ENCODE measurements around the gene TEX22. TPM values are rescaled to one million over a fixed set of nuclear protein-coding genes. Genes with fewer than 3 reads are reported as not detected.

The TEX22 gene
- total RNA-seq, 4 donors from 2014 or later: 1.3 TPM; not detected in 3

DNA sequence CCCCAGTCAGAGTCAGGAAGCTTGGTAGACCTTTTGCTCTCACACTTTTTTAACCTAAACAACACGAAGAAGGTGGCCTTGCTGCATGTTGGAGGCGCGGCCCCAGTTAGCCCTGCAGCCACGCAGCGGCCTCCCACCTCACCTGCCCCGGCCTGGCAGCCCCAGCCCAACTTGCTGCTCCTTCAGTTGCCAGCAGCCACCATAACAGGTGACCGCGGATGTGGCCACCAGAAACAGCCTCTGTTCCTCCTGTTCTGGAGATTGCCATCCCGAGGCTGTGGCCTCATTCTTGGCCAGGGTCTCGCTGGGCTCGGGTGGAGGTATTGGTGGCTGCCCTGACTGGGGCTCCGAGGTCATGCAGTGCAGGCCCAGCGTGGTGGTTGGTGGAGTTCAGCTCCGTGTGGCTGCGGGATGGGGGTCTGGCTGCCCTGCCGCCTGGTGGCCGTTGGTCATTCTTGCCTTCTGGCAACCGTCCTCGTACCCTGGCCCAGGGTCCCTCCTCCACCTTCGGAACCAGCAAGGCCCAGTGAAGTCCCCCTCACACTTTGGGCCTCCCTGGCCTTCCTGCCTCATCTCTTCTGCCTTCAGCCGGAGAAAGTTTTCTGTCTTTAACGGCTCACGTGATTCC is 20.7 kb upstream of the TEX22 start:
- TF ChIP-seq, protein P1, sequence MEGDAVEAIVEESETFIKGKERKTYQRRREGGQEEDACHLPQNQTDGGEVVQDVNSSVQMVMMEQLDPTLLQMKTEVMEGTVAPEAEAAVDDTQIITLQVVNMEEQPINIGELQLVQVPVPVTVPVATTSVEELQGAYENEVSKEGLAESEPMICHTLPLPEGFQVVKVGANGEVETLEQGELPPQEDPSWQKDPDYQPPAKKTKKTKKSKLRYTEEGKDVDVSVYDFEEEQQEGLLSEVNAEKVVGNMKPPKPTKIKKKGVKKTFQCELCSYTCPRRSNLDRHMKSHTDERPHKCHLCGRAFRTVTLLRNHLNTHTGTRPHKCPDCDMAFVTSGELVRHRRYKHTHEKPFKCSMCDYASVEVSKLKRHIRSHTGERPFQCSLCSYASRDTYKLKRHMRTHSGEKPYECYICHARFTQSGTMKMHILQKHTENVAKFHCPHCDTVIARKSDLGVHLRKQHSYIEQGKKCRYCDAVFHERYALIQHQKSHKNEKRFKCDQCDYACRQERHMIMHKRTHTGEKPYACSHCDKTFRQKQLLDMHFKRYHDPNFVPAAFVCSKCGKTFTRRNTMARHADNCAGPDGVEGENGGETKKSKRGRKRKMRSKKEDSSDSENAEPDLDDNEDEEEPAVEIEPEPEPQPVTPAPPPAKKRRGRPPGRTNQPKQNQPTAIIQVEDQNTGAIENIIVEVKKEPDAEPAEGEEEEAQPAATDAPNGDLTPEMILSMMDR (IDR thresholded peaks at IDR 0.05; ENCODE audit: low read depth): no peak

DNA sequence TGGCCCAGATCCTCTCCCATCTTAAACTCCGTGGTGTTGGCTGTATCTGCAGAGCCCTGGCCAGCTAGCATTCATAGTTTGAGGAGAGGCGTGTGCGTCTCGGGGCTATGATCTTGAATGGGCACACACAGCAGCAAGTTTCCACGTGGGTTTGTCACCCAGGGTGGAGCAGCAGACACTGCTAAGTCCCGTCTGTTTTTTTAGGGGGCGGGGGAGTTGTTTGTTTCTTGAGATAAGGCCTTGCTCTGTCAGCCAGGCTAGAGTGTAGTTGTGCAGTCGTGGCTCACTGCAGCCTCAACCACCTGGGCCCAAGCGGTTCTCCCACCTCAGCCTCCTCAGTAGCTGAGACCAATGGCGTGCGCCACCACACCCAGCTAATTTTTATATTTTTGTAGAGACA is 20.1 kb upstream of the TEX22 start:
- TF ChIP-seq, protein P1 (IDR thresholded peaks at IDR 0.05; ENCODE audit: low read depth): no peak

DNA sequence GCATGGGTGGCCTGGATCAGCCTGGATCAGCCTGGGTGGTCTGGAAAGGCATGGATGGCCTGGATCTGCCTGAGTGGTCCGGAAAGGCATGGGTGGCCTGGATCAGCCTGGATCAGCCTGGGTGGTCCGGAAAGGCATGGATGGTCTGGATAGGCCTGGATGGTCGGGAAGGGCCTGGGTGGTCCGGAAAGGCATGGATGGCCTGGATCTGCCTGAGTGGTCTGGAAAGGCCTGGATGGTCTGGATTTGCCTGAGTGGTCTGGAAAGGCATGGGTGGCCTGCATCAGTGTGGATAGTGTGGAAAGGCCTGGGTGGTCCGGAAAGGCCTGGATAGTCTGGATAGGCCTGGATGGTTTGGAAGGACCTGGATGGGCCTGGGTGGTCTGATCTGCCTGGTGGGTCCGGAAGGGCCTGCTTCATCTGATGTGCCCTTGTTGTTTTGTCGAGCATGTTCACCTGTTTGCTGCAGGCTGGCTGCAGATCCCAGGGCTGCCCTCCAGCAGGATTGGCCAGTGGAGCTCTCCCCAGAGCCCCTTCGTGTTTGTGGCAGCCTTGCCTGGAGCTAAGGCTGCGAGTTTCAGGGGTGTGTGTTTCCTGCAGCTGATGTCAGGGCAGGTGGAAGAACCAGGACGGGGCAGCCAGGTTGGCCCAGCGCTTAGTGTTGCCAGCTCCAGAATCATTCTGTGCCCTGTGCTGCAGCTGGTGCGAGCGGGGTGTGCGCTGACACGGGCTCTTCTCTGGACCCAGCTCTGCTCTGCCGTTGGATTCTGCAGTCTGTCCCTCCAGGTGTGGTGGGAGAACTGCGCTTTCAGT is 19.3 kb upstream of the TEX22 start:
- TF ChIP-seq, protein P1 (IDR thresholded peaks at IDR 0.05; ENCODE audit: low read depth): no peak

DNA sequence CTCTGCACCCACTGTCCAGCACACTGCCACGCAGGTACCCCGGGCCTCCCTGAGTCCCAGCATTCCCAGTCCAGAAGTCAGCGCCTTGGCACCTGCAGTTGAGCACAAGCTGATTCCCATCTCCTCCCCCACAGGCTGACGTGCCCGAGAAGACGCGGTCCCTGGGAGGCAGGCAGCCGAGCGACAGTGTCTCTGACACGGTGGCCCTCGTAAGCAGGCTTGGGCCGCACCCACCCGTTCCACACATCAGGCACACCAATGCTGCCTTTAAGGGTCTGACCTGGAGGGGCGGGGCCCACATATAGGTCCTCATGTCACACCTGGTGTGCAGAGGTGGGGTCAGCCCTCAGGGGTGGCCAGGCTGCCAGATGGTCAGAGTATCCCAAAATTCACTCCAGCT is 18.4 kb upstream of the TEX22 start:
- TF ChIP-seq, protein P1 (IDR thresholded peaks at IDR 0.05; ENCODE audit: low read depth): no peak

DNA sequence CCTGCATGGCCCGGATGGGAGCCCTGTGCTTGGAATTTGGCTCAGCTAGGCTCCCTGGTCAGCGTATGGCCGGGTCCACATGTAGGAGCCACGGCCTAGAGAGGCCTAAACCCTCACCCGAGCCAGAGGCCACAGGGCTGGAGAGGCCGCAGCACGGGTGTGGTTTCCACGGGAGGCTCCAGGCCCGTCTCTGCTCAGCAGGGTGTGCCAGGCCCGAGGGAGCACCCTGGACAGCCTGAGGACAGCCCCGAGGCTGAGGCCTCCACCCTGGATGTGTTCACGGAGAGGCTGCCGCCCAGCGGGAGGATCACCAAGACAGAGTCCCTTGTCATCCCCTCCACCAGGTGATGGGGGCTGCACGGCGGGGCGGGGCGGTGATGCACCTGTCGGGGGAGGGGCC is 17.6 kb upstream of the TEX22 start:
- TF ChIP-seq, protein P1 (IDR thresholded peaks at IDR 0.05; ENCODE audit: low read depth): no peak

DNA sequence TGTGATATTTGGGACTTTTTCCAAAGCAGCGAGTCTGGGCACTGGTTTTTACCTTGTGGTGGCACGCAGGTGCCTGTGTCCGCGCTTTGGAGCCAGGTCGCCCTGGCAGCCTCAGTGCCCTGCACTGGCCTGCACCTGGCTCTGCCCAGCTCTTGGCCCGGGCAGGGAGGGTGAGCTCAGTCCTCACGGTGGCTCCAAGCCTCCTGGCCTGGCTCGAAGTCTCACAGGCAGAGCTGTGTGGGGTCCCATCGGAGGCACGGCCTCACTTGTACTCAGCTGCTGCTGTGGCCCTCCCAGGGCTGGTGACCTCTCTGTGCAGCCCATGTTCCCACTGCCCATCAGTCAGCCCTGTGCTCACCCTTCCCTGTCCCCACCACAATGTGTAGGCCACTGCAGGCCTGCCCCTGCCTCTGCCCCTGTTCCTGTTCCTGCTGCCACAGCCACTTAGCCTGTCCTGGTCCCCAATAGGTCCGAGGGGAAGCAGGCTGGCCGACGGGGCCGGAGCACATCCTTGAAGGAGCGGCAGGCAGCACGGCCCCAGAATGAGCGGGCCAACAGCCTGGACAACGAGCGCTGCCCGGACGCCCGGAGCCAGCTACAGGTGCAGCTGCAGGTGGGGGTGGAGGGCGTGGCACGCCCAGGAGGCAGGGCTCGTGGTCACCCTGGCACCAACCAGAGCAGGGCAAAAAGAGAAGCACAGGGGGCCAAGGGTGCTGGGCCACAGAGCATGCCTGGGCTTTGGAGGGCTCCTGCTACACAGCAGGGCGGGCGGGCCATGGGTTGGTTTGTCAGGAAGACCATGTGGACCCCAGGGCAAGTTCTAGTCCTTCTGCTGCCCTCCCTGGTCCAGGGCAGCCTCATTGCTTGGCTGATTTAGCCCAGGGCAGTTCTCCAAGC is 16.6 kb upstream of the TEX22 start:
- TF ChIP-seq, protein P1 (IDR thresholded peaks at IDR 0.05; ENCODE audit: low read depth): no peak
